Gastroesophageal sphincter (tissue), 3 donors: ENCODE results near the gene OR51B2.

ENCODE experiments used
- CTCF ChIP-seq, 4 experiments: fragments of 200-600 bp in 2 of 4; fragments of 450-650 bp in 2 of 4; sonication (generic) in 1 of 4; IDR thresholded peaks; one replicate each; pipeline ENCODE4 v1.5.1; 2017 to 2019; ENCODE audit warnings: antibody characterized with exemption in 4 of 4, mild to moderate bottlenecking in 2 of 4, moderate library complexity in 2 of 4
- POLR2A ChIP-seq, 2 donors: fragments of 450-650 bp; IDR thresholded peaks; one replicate each; pipeline ENCODE4 v1.6.1; 2017; ENCODE audit warnings: antibody characterized with exemption in 2 of 2, mild to moderate bottlenecking in 2 of 2, moderate library complexity in 1 of 2
- POLR2AphosphoS5 ChIP-seq: sonication (generic); formaldehyde crosslinking; IDR thresholded peaks from one replicate; pipeline ENCODE4 v1.6.1; 2017; ENCODE audit warnings: antibody characterized with exemption

- TF ChIP-seq CTCF (IDR thresholded peaks at IDR 0.05): no peak
- no peak for TF ChIP-seq POLR2AphosphoS5
- TF ChIP-seq POLR2A (IDR thresholded peaks at IDR 0.05): no peak
Measured at GRCh38 chr11:5307256-5308019, 16.7 kb downstream of the OR51B2 start.
